Liver (tissue), 3 donors: ENCODE measurements around the gene SLC37A2.

ENCODE experiments used
- ATF3 ChIP-seq: IDR thresholded peaks from 2 replicates; pipeline ENCODE4 v1.6.1; 2016; ENCODE audit warnings: antibody characterized with exemption
- FOXA2 ChIP-seq: IDR thresholded peaks from 2 replicates; pipeline ENCODE4 v1.6.1; 2016; ENCODE audit warnings: antibody characterized with exemption
- GABPA ChIP-seq, 2 donors: IDR thresholded peaks in 1 of 2; conservative IDR thresholded peaks in 1 of 2; 2 replicates each; pipeline ENCODE4 v1.6.1; 2016; ENCODE audit warnings: antibody characterized with exemption in 2 of 2, mild to moderate bottlenecking in 1 of 2, moderate library complexity in 1 of 2
- JUND ChIP-seq, 2 donors: IDR thresholded peaks; 2 replicates each; pipeline ENCODE4 v1.6.1; 2016; ENCODE audit warnings: antibody characterized with exemption in 2 of 2
- MAX ChIP-seq: IDR thresholded peaks from 2 replicates; pipeline ENCODE4 v1.6.1; 2016; ENCODE audit warnings: antibody characterized with exemption
- RAD21 ChIP-seq, 2 donors: IDR thresholded peaks; 2 replicates each; pipeline ENCODE4 v1.6.1; 2016; ENCODE audit warnings: antibody characterized with exemption in 2 of 2, mild to moderate bottlenecking in 2 of 2
- REST ChIP-seq: IDR thresholded peaks from 2 replicates; pipeline ENCODE4 v1.6.1; 2016; ENCODE audit warnings: antibody characterized with exemption, mild to moderate bottlenecking
- TAF1 ChIP-seq: conservative IDR thresholded peaks from 2 replicates; pipeline ENCODE4 v1.6.1; 2016; ENCODE audit warnings: antibody characterized with exemption, mild to moderate bottlenecking
- TF ChIP-seq, protein P1 (sequence below): fragments of 150-350 bp; IDR thresholded peaks from 2 replicates; pipeline ENCODE4 v1.5.1; 2017; ENCODE audit warnings: improper control_type of control experiment, low read depth, low read length; ENCODE audit not compliant: missing input control
- donor health status: healthy.
- donor health status: healthy.

GRCh38 chr11:125112208-125112604, 49.1 kb downstream of the SLC37A2 start:
- TF ChIP-seq, protein P1, sequence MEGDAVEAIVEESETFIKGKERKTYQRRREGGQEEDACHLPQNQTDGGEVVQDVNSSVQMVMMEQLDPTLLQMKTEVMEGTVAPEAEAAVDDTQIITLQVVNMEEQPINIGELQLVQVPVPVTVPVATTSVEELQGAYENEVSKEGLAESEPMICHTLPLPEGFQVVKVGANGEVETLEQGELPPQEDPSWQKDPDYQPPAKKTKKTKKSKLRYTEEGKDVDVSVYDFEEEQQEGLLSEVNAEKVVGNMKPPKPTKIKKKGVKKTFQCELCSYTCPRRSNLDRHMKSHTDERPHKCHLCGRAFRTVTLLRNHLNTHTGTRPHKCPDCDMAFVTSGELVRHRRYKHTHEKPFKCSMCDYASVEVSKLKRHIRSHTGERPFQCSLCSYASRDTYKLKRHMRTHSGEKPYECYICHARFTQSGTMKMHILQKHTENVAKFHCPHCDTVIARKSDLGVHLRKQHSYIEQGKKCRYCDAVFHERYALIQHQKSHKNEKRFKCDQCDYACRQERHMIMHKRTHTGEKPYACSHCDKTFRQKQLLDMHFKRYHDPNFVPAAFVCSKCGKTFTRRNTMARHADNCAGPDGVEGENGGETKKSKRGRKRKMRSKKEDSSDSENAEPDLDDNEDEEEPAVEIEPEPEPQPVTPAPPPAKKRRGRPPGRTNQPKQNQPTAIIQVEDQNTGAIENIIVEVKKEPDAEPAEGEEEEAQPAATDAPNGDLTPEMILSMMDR: no peak
- no peak for TF ChIP-seq TAF1
- TF ChIP-seq JUND (IDR thresholded peaks at IDR 0.05): no peak
- TF ChIP-seq MAX: no peak
- TF ChIP-seq RAD21 (IDR thresholded peaks at IDR 0.05): no peak
- no peak for TF ChIP-seq REST
- TF ChIP-seq ATF3: no peak
- no peak for TF ChIP-seq GABPA (IDR thresholded peaks at IDR 0.05 in 1 of 2, conservative IDR thresholded peaks at IDR 0.05 in 1 of 2)
- no peak for TF ChIP-seq FOXA2
